ENCODE measurements around the gene CEP83. TPM values are rescaled to one million over a fixed set of nuclear protein-coding genes. Genes with fewer than 3 reads are reported as not detected.

CEP83 gene
- total and polyA plus RNA-seq, 9 of the 15 experiments (the other 6 are each of a cell fraction or from before 2014, with no cell fraction given): 5.3 to 40.5 (median 31.3) TPM

GRCh38 chr12:94504386-94504785 lies 44.7 kb upstream of the CEP83 start:
- FAIRE-seq: no peak
- Histone ChIP-seq H4K20me1 (replicated peaks; ENCODE audit: control insufficient read depth, insufficient read depth, low read length) (no peaks in the 10 kb centered on the region), H3K9me3 (replicated peaks; ENCODE audit: control insufficient read depth, insufficient read depth, low read depth, low read length) (no peaks in the 10 kb centered on the region), H3K9ac (ENCODE audit: insufficient read depth in 1 of 2, low read depth in 2 of 2, low read length in 2 of 2) (no peak overlapping the region), H3K27ac (ENCODE audit: extremely low read depth, low read depth, low read length) (no peak overlapping the region), H3K36me3 (ENCODE audit: control insufficient read depth, insufficient read depth, low read length) (no peaks in the 10 kb centered on the region), H3K4me1 (replicated peaks in 1 of 2; ENCODE audit: control insufficient read depth in 2 of 2, insufficient read depth in 2 of 2, low read length in 2 of 2) (no peaks in the 10 kb centered on the region), H3K4me2 (ENCODE audit: insufficient read depth, low read length) (no peak overlapping the region), H2AFZ (ENCODE audit: low read depth, low read length) (no peak overlapping the region), H3K27me3 (ENCODE audit: control insufficient read depth in 2 of 2, insufficient read depth in 2 of 2, low read length in 2 of 2) (peaks cover 0 to 14% of the 10 kb centered on the region in 2 experiments; a peak in 3 of 5 replicates), H3K4me3 (no peak overlapping the region), H3K9me1 (ENCODE audit: control insufficient read depth, insufficient read depth, low read length) (no peaks in the 10 kb centered on the region), H3K79me2 (ENCODE audit: control insufficient read depth, insufficient read depth, low read length) (no peaks in the 10 kb centered on the region)
- no TSS peak for BruUV-seq (replicated peaks)
- WGBS (ENCODE audit: insufficient coverage, low coverage, missing lambda C conversion rate): 0% methylated on average over 1 of the region's 1 CpG
- no peak for DNase-seq (ENCODE audit: extremely low read depth in 1 of 4, low spot score in 3 of 4)
- in situ Hi-C loops (cut with MboI): no loop called here
- intact Hi-C loops (cut with micrococcal nuclease): no loop called here
- POLR2A ChIA-PET: interaction anchor here (0.6 to 1.1 kb wide), 2 partner anchors 163 to 257 kb away, joined by 3 to 4 read pairs; no protein-coding TSS in a partner anchor
- ATAC-seq: no peak
- CTCF ChIA-PET (ENCODE audit: low intra/inter-chr PET ratio): no interaction called here
- no peak for TF ChIP-seq PYGO2 (tag; IDR thresholded peaks at IDR 0.05)
- no peak for TF ChIP-seq EP300 (IDR thresholded peaks at IDR 0.05; ENCODE audit: low read length)
- TF ChIP-seq ZNF140 (CRISPR knock-in tag; IDR thresholded peaks at IDR 0.05): no peak
- no peak for TF ChIP-seq ZNF592 (IDR thresholded peaks at IDR 0.05)
- no peak for TF ChIP-seq KDM5B (IDR thresholded peaks at IDR 0.05; ENCODE audit: insufficient replicate concordance, low read depth, low read length)
- TF ChIP-seq ZC3H4 (CRISPR knock-in tag; IDR thresholded peaks at IDR 0.05; ENCODE audit: borderline replicate concordance): no peak
- no peak for TF ChIP-seq SAP30 (IDR thresholded peaks at IDR 0.05; ENCODE audit: borderline replicate concordance, insufficient read depth, low read depth, low read length, poor library complexity, severe bottlenecking)
- TF ChIP-seq MCM5 (IDR thresholded peaks at IDR 0.05; ENCODE audit: low read depth): no peak
- no peak for TF ChIP-seq SREBF2 (CRISPR knock-in tag; IDR thresholded peaks at IDR 0.05)
- no peak for TF ChIP-seq FOXJ3 (CRISPR knock-in tag; IDR thresholded peaks at IDR 0.05)
- TF ChIP-seq ATF7 (IDR thresholded peaks at IDR 0.05): no peak
- TF ChIP-seq NFYB (IDR thresholded peaks at IDR 0.05; ENCODE audit: extremely low read depth, insufficient read length): no peak
- TF ChIP-seq KLF6 (CRISPR knock-in tag; IDR thresholded peaks at IDR 0.05; ENCODE audit: borderline replicate concordance): no peak
- TF ChIP-seq ERF (CRISPR knock-in tag; IDR thresholded peaks at IDR 0.05): no peak
- no peak for TF ChIP-seq RBM22 (IDR thresholded peaks at IDR 0.05; ENCODE audit: low read depth, low read length, poor library complexity, severe bottlenecking)

All from K562 (cell line).